Left lung (tissue), 10 donors: Measurements from ENCODE around the gene EIF2AK3. TPM values are rescaled to one million over a fixed set of nuclear protein-coding genes. Genes with fewer than 3 reads are reported as not detected.

Experiments
- ATAC-seq: fragments of 200-7000 bp; cut with Tn5 transposase; one replicate; pipeline ENCODE4 v1.9.1; 2020; ENCODE audit warnings: moderate library complexity
- DNase-seq, 4 donors: peaks; one replicate each; pipeline ENCODE4 v3.0.0-alpha.2; 2013 to 2020
- H3K27ac ChIP-seq, 2 donors: fragments of 200-600 bp; sonication (generic) in 1 of 2; one replicate each; pipeline versions ENCODE4 v1.5.0 to v1.8.0; 2020 to 2021
- H3K27me3 ChIP-seq, 2 donors: fragments of 200-600 bp; sonication (generic) in 1 of 2; one replicate each; pipeline versions ENCODE4 v1.5.0 to v1.8.0; 2020 to 2021
- H3K36me3 ChIP-seq, 2 donors: fragments of 200-600 bp; sonication (generic) in 1 of 2; one replicate each; pipeline versions ENCODE4 v1.5.0 to v1.8.0; 2020 to 2021
- H3K4me1 ChIP-seq, 2 donors: fragments of 200-600 bp; one replicate each; pipeline ENCODE4 v1.8.0; 2021
- H3K4me3 ChIP-seq, 2 donors: fragments of 200-600 bp; sonication (generic) in 1 of 2; one replicate each; pipeline versions ENCODE4 v1.5.0 to v1.8.0; 2020 to 2021; ENCODE audit warnings: mild to moderate bottlenecking in 1 of 2
- H3K9me3 ChIP-seq, 2 donors: fragments of 200-600 bp; sonication (generic) in 1 of 2; one replicate each; pipeline versions ENCODE4 v1.5.0 to v1.8.0; 2020 to 2021
- CTCF ChIP-seq, 2 donors: fragments of 200-600 bp; sonication (generic) in 1 of 2; IDR thresholded peaks; one replicate each; pipeline versions ENCODE4 v1.5.0 to v1.8.0; 2021; ENCODE audit warnings: antibody characterized with exemption in 2 of 2
- intact Hi-C, 2 donors: fragments of 100-400 bp; cut with DNase I; formaldehyde crosslinking; loops; one replicate each; pipeline versions ENCODE4 v1.11.2 to v1.14.2; 2022
- polyA plus RNA-seq, 6 donors: library from polyadenylated mRNA; unstranded; fragments of 120-200 nt; gene quantifications; one replicate each; pipeline ENCODE4 v1.2.1, GENCODE V29; 2013; ENCODE audit not compliant: insufficient read length in 6 of 6
- total RNA-seq, 2 donors: library from RNA; stranded (reverse); fragmentation: NEBNext Ultra II Directional; extraction: Animal tissue kit (Norgen Biotek cat#: 25700); gene quantifications; one replicate each; pipeline ENCODE4 v1.2.1, GENCODE V29; 2021
- donor health status: DM: no; HTN: yes; CAD: no.
- donor health status: DM: no; HTN: no; CAD: no.

EIF2AK3 gene
- total and polyA plus RNA-seq, 8 donors = 23.5 to 31.2 (median 28.1) TPM

GRCh38 chr2:88542668-88543067 is 84.6 kb downstream of the EIF2AK3 start:
- H3K27ac ChIP-seq = no peak overlapping the region
- ATAC-seq (no peak), DNase-seq (no peak)
- no peaks in the 10 kb centered on the region for H3K4me1 ChIP-seq
- TF ChIP-seq CTCF (IDR thresholded peaks at IDR 0.05) = no peak
- intact Hi-C loops = no loop called here
- no peaks in the 10 kb centered on the region for H3K27me3 ChIP-seq
- H3K36me3 ChIP-seq = no peaks in the 10 kb centered on the region
- no peaks in the 10 kb centered on the region for H3K9me3 ChIP-seq
- H3K4me3 ChIP-seq = no peak overlapping the region

- no peak for TF ChIP-seq CTCF (IDR thresholded peaks at IDR 0.05)
- no peaks in the 10 kb centered on the region for H3K36me3 ChIP-seq
- intact Hi-C loops = no loop called here
- H3K4me1 ChIP-seq = no peaks in the 10 kb centered on the region
- ATAC-seq = no peak
- H3K9me3 ChIP-seq = no peaks in the 10 kb centered on the region
- no peak overlapping the region for H3K27ac ChIP-seq
- H3K4me3 ChIP-seq = no peak overlapping the region
- no peaks in the 10 kb centered on the region for H3K27me3 ChIP-seq
- no peak for DNase-seq
Measured at GRCh38 chr2:88540346-88540745, 86.9 kb downstream of the EIF2AK3 start.

- no peaks in the 10 kb centered on the region for H3K4me1 ChIP-seq
- no peak overlapping the region for H3K4me3 ChIP-seq
- no peaks in the 10 kb centered on the region for H3K27me3 ChIP-seq
- no peaks in the 10 kb centered on the region for H3K36me3 ChIP-seq
- no peak for TF ChIP-seq CTCF (IDR thresholded peaks at IDR 0.05)
- no peak overlapping the region for H3K27ac ChIP-seq
- ATAC-seq (no peak), DNase-seq (no peak)
- H3K9me3 ChIP-seq = no peaks in the 10 kb centered on the region
- intact Hi-C loops = no loop called here
Measured at GRCh38 chr2:88538362-88538917, 88.8 kb downstream of the EIF2AK3 start.

- Histone ChIP-seq H3K27ac (no peak overlapping the region), H3K27me3 (no peaks in the 10 kb centered on the region), H3K4me3 (no peak overlapping the region), H3K4me1 (no peaks in the 10 kb centered on the region), H3K36me3 (no peaks in the 10 kb centered on the region), H3K9me3 (no peaks in the 10 kb centered on the region)
- DNase-seq (no peak), ATAC-seq (no peak)
- TF ChIP-seq CTCF (IDR thresholded peaks at IDR 0.05) = no peak
- intact Hi-C loops = no loop called here
Measured at GRCh38 chr2:88537640-88538039, 89.6 kb downstream of the EIF2AK3 start.

GRCh38 chr2:88530081-88530480 is 97.2 kb downstream of the EIF2AK3 start:
- no peaks in the 10 kb centered on the region for H3K36me3 ChIP-seq
- DNase-seq (no peak), ATAC-seq (no peak)
- H3K27me3 ChIP-seq = no peaks in the 10 kb centered on the region
- H3K9me3 ChIP-seq = no peaks in the 10 kb centered on the region
- intact Hi-C loops = no loop called here
- H3K4me1 ChIP-seq = no peaks in the 10 kb centered on the region
- no peak overlapping the region for H3K27ac ChIP-seq
- TF ChIP-seq CTCF (IDR thresholded peaks at IDR 0.05) = no peak
- no peak overlapping the region for H3K4me3 ChIP-seq
